NT2/D1 (cell line): Measurements from ENCODE around the gene RSRC1.

Experiments
- DNase-seq: peaks from one replicate; pipeline ENCODE4 v3.0.0-alpha.2; 2011; ENCODE audit warnings: low read depth, low spot score
- H3K27me3 ChIP-seq: 2 replicates; pipeline ENCODE4 v1.6.0; 2011; ENCODE audit warnings: mild to moderate bottlenecking; ENCODE audit not compliant: insufficient read length, insufficient read depth
- H3K36me3 ChIP-seq: 2 replicates; pipeline ENCODE4 v1.6.1; 2011; ENCODE audit warnings: mild to moderate bottlenecking, low read length, mixed read lengths; ENCODE audit not compliant: insufficient read depth, insufficient read length
- H3K4me1 ChIP-seq: 2 replicates; pipeline ENCODE4 v1.5.1; 2011; ENCODE audit not compliant: insufficient read depth, insufficient read length
- H3K4me3 ChIP-seq: 2 replicates; pipeline ENCODE4 v1.5.1; 2011; ENCODE audit warnings: low read depth; ENCODE audit not compliant: insufficient read length
- H3K9ac ChIP-seq: 2 replicates; pipeline ENCODE4 v1.6.0; 2011; ENCODE audit warnings: low read depth; ENCODE audit not compliant: insufficient read length
- H3K9me3 ChIP-seq: 2 replicates; pipeline ENCODE4 v1.5.1; 2011; ENCODE audit warnings: mild to moderate bottlenecking, low read length; ENCODE audit not compliant: insufficient read depth
- SUZ12 ChIP-seq: IDR thresholded peaks from 2 replicates; pipeline ENCODE4 v1.6.1; 2011; ENCODE audit not compliant: insufficient read length, insufficient read depth; ENCODE audit errors: extremely low read depth
- YY1 ChIP-seq: IDR thresholded peaks from 2 replicates; pipeline ENCODE4 v1.6.1; 2011; ENCODE audit not compliant: insufficient read length, insufficient read depth
- ZNF274 ChIP-seq: IDR thresholded peaks from 2 replicates; pipeline ENCODE4 v1.6.1; 2011; ENCODE audit warnings: mild to moderate bottlenecking, low read depth, low read length

The RSRC1 gene

GRCh38 chr3:158460926-158461325 lies 351.0 kb downstream of the RSRC1 start:
- Histone ChIP-seq H3K27me3 (no peaks in the 10 kb centered on the region), H3K4me3 (no peak overlapping the region), H3K9ac (no peak overlapping the region), H3K9me3 (no peaks in the 10 kb centered on the region), H3K4me1 (no peaks in the 10 kb centered on the region), H3K36me3 (no peaks in the 10 kb centered on the region)
- TF ChIP-seq ZNF274 = no peak
- no peak for TF ChIP-seq SUZ12
- no peak for TF ChIP-seq YY1
- no peak for DNase-seq

GRCh38 chr3:158463556-158463955 lies 353.7 kb downstream of the RSRC1 start:
- Histone ChIP-seq H3K4me3 (no peak overlapping the region), H3K9me3 (no peaks in the 10 kb centered on the region), H3K4me1 (no peaks in the 10 kb centered on the region), H3K9ac (no peak overlapping the region), H3K27me3 (no peaks in the 10 kb centered on the region), H3K36me3 (no peaks in the 10 kb centered on the region)
- TF ChIP-seq ZNF274 (no peak), SUZ12 (no peak), YY1 (no peak)
- no peak for DNase-seq

GRCh38 chr3:158465074-158465473 lies 355.2 kb downstream of the RSRC1 start:
- H3K36me3 ChIP-seq = no peaks in the 10 kb centered on the region
- H3K4me1 ChIP-seq = no peaks in the 10 kb centered on the region
- no peak overlapping the region for H3K9ac ChIP-seq
- H3K27me3 ChIP-seq = no peaks in the 10 kb centered on the region
- no peaks in the 10 kb centered on the region for H3K9me3 ChIP-seq
- no peak overlapping the region for H3K4me3 ChIP-seq
- no peak for DNase-seq
- TF ChIP-seq ZNF274 (no peak), YY1 (no peak), SUZ12 (no peak)

GRCh38 chr3:158470944-158471638 lies 361.2 kb downstream of the RSRC1 start:
- Histone ChIP-seq H3K27me3 (no peaks in the 10 kb centered on the region), H3K36me3 (no peaks in the 10 kb centered on the region), H3K4me3 (no peak overlapping the region), H3K9me3 (no peaks in the 10 kb centered on the region), H3K9ac (no peak overlapping the region), H3K4me1 (no peaks in the 10 kb centered on the region)
- DNase-seq = no peak
- no peak for TF ChIP-seq YY1
- no peak for TF ChIP-seq SUZ12
- TF ChIP-seq ZNF274 = no peak

- Histone ChIP-seq H3K4me1 (no peaks in the 10 kb centered on the region), H3K36me3 (no peaks in the 10 kb centered on the region), H3K9ac (no peak overlapping the region), H3K27me3 (no peaks in the 10 kb centered on the region), H3K9me3 (no peaks in the 10 kb centered on the region), H3K4me3 (no peak overlapping the region)
- TF ChIP-seq SUZ12 (no peak), ZNF274 (no peak), YY1 (no peak)
- no peak for DNase-seq
Measured at GRCh38 chr3:158471639-158472294, 361.9 kb downstream of the RSRC1 start.

- Histone ChIP-seq H3K27me3 (no peaks in the 10 kb centered on the region), H3K9ac (no peak overlapping the region), H3K4me1 (no peaks in the 10 kb centered on the region), H3K36me3 (no peaks in the 10 kb centered on the region), H3K4me3 (no peak overlapping the region), H3K9me3 (no peaks in the 10 kb centered on the region)
- DNase-seq = no peak
- no peak for TF ChIP-seq ZNF274
- no peak for TF ChIP-seq YY1
- no peak for TF ChIP-seq SUZ12
Measured at GRCh38 chr3:158479051-158479450, 369.2 kb downstream of the RSRC1 start.

- Histone ChIP-seq H3K4me1 (no peaks in the 10 kb centered on the region), H3K9me3 (no peaks in the 10 kb centered on the region), H3K9ac (no peak overlapping the region), H3K4me3 (no peak overlapping the region), H3K27me3 (no peaks in the 10 kb centered on the region), H3K36me3 (no peaks in the 10 kb centered on the region)
- TF ChIP-seq ZNF274 = no peak
- no peak for DNase-seq
Measured at GRCh38 chr3:158483701-158484235, 373.9 kb downstream of the RSRC1 start.
